DMS114 treated with DMSO at 0.1 percent for 48 hours (cell line): Measurements from ENCODE around the gene FAM219A.
"Not testable (repeated sequence)": the region's sequence is repeated elsewhere in the genome, so short reads cannot be mapped to it uniquely, and the experiment has no call there.

Experiments used
- DNase-seq: peaks from one replicate; lab custom pipeline; 2025; ENCODE audit not compliant: unreplicated experiment; lab: John Stamatoyannopoulos, UW

Gene FAM219A

GRCh38 chr9:34485822-34486221, 27.5 kb upstream of the FAM219A start:
- DNase-seq: no peak

GRCh38 chr9:34484678-34485077, 26.3 kb upstream of the FAM219A start:
- no peak for DNase-seq

GRCh38 chr9:34482746-34483145, 24.4 kb upstream of the FAM219A start:
- DNase-seq: not testable (repeated sequence)

GRCh38 chr9:34481620-34482019, 23.2 kb upstream of the FAM219A start:
- not testable (repeated sequence) for DNase-seq

- no peak for DNase-seq
Measured at GRCh38 chr9:34479431-34479866, 21.1 kb upstream of the FAM219A start.

- no peak for DNase-seq
Measured at GRCh38 chr9:34477541-34477940, 19.2 kb upstream of the FAM219A start.

- no peak for DNase-seq
Measured at GRCh38 chr9:34475097-34475496, 16.7 kb upstream of the FAM219A start.

GRCh38 chr9:34465468-34465867, 7.1 kb upstream of the FAM219A start:
- DNase-seq: no peak

GRCh38 chr9:34464571-34464970, 6.2 kb upstream of the FAM219A start:
- DNase-seq: no peak

- no peak for DNase-seq
Measured at GRCh38 chr9:34463901-34464232, 5.5 kb upstream of the FAM219A start.

GRCh38 chr9:34463098-34463900, 4.9 kb upstream of the FAM219A start:
- no peak for DNase-seq

GRCh38 chr9:34459941-34460340, 1.6 kb upstream of the FAM219A start:
- DNase-seq: no peak

- DNase-seq: no peak
Measured at GRCh38 chr9:34459356-34459755, 986 bp upstream of the FAM219A start.

GRCh38 chr9:34458959-34459340, 580 bp upstream of the FAM219A start:
- DNase-seq: no peak

GRCh38 chr9:34457266-34458012, 931 bp downstream of the FAM219A start:
- DNase-seq: no peak

- no peak for DNase-seq
Measured at GRCh38 chr9:34456746-34457145, 1.6 kb downstream of the FAM219A start.

- DNase-seq: no peak
Measured at GRCh38 chr9:34456151-34456550, 2.2 kb downstream of the FAM219A start.

GRCh38 chr9:34454571-34455065, 3.8 kb downstream of the FAM219A start:
- DNase-seq: no peak

GRCh38 chr9:34452568-34452967, 5.8 kb downstream of the FAM219A start:
- DNase-seq: no peak

GRCh38 chr9:34451545-34451944, 6.8 kb downstream of the FAM219A start:
- no peak for DNase-seq

GRCh38 chr9:34451135-34451534, 7.2 kb downstream of the FAM219A start:
- no peak for DNase-seq

- DNase-seq: no peak
Measured at GRCh38 chr9:34450644-34451043, 7.7 kb downstream of the FAM219A start.
